Epithelial cell of proximal tubule (primary cell): ENCODE results near the gene NFE2L2. TPM values are rescaled to one million over a fixed set of nuclear protein-coding genes. Genes with fewer than 3 reads are reported as not detected.

ENCODE experiments used
- DNase-seq: peaks from one replicate; pipeline ENCODE4 v3.0.0-alpha.2; 2011; ENCODE audit warnings: low read depth
- H3K4me3 ChIP-seq: 2 replicates; pipeline ENCODE4 v1.5.1; 2011; ENCODE audit warnings: low read depth, mild to moderate bottlenecking, low read length
- CTCF ChIP-seq: conservative IDR thresholded peaks from 2 replicates; pipeline ENCODE4 v1.5.1; 2012; ENCODE audit warnings: low read depth, mild to moderate bottlenecking, low read length
- total RNA-seq: library from RNA; depleted of rRNA; stranded (reverse); fragments of >200 nt; gene quantifications from 2 replicates; pipeline ENCODE4 v1.2.3, GENCODE V29; 2015

Gene NFE2L2
- total RNA-seq, 1 donor from 2014 or later: 53.0 TPM

- TF ChIP-seq CTCF: no peak
- H3K4me3 ChIP-seq: no peak overlapping the region
- no peak for DNase-seq
Measured at GRCh38 chr2:177184606-177185005, 79.9 kb downstream of the NFE2L2 start.

- no peak for DNase-seq
- no peak for TF ChIP-seq CTCF
- no peak overlapping the region for H3K4me3 ChIP-seq
Measured at GRCh38 chr2:177183860-177184259, 80.7 kb downstream of the NFE2L2 start.

Other genes with a start within 250 kb of the NFE2L2 start
- 48.6 and 64.4 TPM in 2 replicates for gene HNRNPA3, start 51.9 kb downstream of the NFE2L2 start, total RNA-seq
- 36.8 and 38.7 TPM in 2 replicates for gene AGPS, start 128.0 kb upstream of the NFE2L2 start, total RNA-seq